SK-MEL-5 (cell line): ENCODE results near the gene RAPGEF4. TPM values are rescaled to one million over a fixed set of nuclear protein-coding genes. Genes with fewer than 3 reads are reported as not detected.

Experiments used
- DNase-seq: peaks from one replicate; pipeline ENCODE4 v3.0.0-alpha.2; 2016; ENCODE audit warnings: low read depth, low spot score
- in situ Hi-C: cut with HindIII; loops from 2 replicates; pipeline ENCODE4 v1.10.0; 2016; ENCODE audit warnings: low sequenced_read_pairs, high pct_unique_total_duplicates, low pct_unique_long_range_greater_than_20kb
- total RNA-seq: library from RNA; depleted of rRNA; stranded (reverse); fragments of >200 nt; shearing (Covaris generic); gene quantifications from 2 replicates; pipeline ENCODE4 v1.2.3, GENCODE V29; 2014

The RAPGEF4 gene
- total RNA-seq, 1 experiment from 2014 or later: 4.5 TPM

GRCh38 chr2:172931256-172931894 is 195.7 kb downstream of the RAPGEF4 start:
- no peak for DNase-seq
- in situ Hi-C loops: no loop called here

GRCh38 chr2:172931918-172932520 is 196.4 kb downstream of the RAPGEF4 start:
- peak; percentile 63 for DNase-seq
- in situ Hi-C loops: no loop called here

GRCh38 chr2:172937884-172938712 is 202.5 kb downstream of the RAPGEF4 start:
- in situ Hi-C loops: no loop called here

GRCh38 chr2:172938713-172939375 is 203.2 kb downstream of the RAPGEF4 start:
- in situ Hi-C loops: no loop called here
- DNase-seq: peak; percentile 20

More at GRCh38 chr2:172937884-172938712, 202.5 kb downstream of the RAPGEF4 start:
- DNase-seq: no peak

GRCh38 chr2:172943539-172943938 is 207.9 kb downstream of the RAPGEF4 start:
- DNase-seq: no peak
- in situ Hi-C loops: no loop called here

- in situ Hi-C loops: no loop called here
- no peak for DNase-seq
Observed at GRCh38 chr2:172944022-172944793, 208.6 kb downstream of the RAPGEF4 start.

GRCh38 chr2:172944794-172945509 is 209.3 kb downstream of the RAPGEF4 start:
- no peak for DNase-seq
- in situ Hi-C loops: no loop called here

- in situ Hi-C loops: no loop called here
- DNase-seq: no peak
Observed at GRCh38 chr2:172945510-172945850, 209.8 kb downstream of the RAPGEF4 start.

- in situ Hi-C loops: no loop called here
- DNase-seq: no peak
Observed at GRCh38 chr2:172947461-172948153, 212.0 kb downstream of the RAPGEF4 start.

GRCh38 chr2:172949522-172949921 is 213.9 kb downstream of the RAPGEF4 start:
- in situ Hi-C loops: no loop called here
- DNase-seq: no peak

- in situ Hi-C loops: no loop called here
- no peak for DNase-seq
Observed at GRCh38 chr2:172950565-172950964, 214.9 kb downstream of the RAPGEF4 start.

GRCh38 chr2:172951554-172951953 is 215.9 kb downstream of the RAPGEF4 start:
- in situ Hi-C loops: no loop called here
- no peak for DNase-seq

- DNase-seq: no peak
- in situ Hi-C loops: no loop called here
Observed at GRCh38 chr2:172953411-172953810, 217.8 kb downstream of the RAPGEF4 start.

- no peak for DNase-seq
- in situ Hi-C loops: no loop called here
Observed at GRCh38 chr2:172953970-172954852, 218.6 kb downstream of the RAPGEF4 start.

GRCh38 chr2:172955587-172955986 is 219.9 kb downstream of the RAPGEF4 start:
- in situ Hi-C loops: no loop called here
- no peak for DNase-seq

- in situ Hi-C loops: no loop called here
- no peak for DNase-seq
Observed at GRCh38 chr2:172957734-172958133, 222.1 kb downstream of the RAPGEF4 start.
